HL-60 (cell line): ENCODE measurements around the gene FAM89B.
A peak's percentile ranks its signal among the peaks of the same experiment; 100 is the strongest.

ENCODE experiments used
- DNase-seq, 2 experiments: peaks; one replicate each; pipeline ENCODE4 v3.0.0-alpha.2; 2010 to 2020; ENCODE audit warnings: low read depth in 1 of 2, low spot score in 1 of 2
- H3K27ac ChIP-seq: fragments of 250-450 bp; sonication (Bioruptor Pico); replicated peaks from 2 replicates; pipeline ENCODE4 v1.5.1; 2020; ENCODE audit warnings: mild to moderate bottlenecking, moderate library complexity
- H3K27me3 ChIP-seq: fragments of 250-450 bp; sonication (Bioruptor Pico); 2 replicates; pipeline ENCODE4 v1.5.1; 2021; ENCODE audit warnings: mild to moderate bottlenecking, moderate library complexity; ENCODE audit not compliant: insufficient read depth, poor library complexity, severe bottlenecking
- H3K4me3 ChIP-seq: replicated peaks from 2 replicates; pipeline ENCODE4 v1.5.1; 2011; ENCODE audit warnings: mild to moderate bottlenecking, control low read depth, low read length; ENCODE audit not compliant: insufficient read depth
- GABPA ChIP-seq: IDR thresholded peaks from 2 replicates; pipeline ENCODE4 v1.6.1; 2012; ENCODE audit warnings: low read depth
- POLR2AphosphoS5 ChIP-seq: IDR thresholded peaks from 2 replicates; pipeline ENCODE4 v1.6.1; 2012; ENCODE audit warnings: low read depth
- SPI1 ChIP-seq: IDR thresholded peaks from 2 replicates; pipeline ENCODE4 v1.6.1; 2012; ENCODE audit warnings: low read depth, mild to moderate bottlenecking, borderline replicate concordance
- TF ChIP-seq, protein P1 (sequence below): IDR thresholded peaks from 2 replicates; pipeline ENCODE4 v1.6.1; 2012; ENCODE audit warnings: low read depth; ENCODE audit not compliant: insufficient replicate concordance
- TF ChIP-seq, protein P2 (sequence below): IDR thresholded peaks from one replicate; pipeline ENCODE4 v1.5.1; 2011; ENCODE audit warnings: low read length, control low read depth, inconsistent platforms; ENCODE audit not compliant: insufficient read depth

Gene FAM89B

DNA sequence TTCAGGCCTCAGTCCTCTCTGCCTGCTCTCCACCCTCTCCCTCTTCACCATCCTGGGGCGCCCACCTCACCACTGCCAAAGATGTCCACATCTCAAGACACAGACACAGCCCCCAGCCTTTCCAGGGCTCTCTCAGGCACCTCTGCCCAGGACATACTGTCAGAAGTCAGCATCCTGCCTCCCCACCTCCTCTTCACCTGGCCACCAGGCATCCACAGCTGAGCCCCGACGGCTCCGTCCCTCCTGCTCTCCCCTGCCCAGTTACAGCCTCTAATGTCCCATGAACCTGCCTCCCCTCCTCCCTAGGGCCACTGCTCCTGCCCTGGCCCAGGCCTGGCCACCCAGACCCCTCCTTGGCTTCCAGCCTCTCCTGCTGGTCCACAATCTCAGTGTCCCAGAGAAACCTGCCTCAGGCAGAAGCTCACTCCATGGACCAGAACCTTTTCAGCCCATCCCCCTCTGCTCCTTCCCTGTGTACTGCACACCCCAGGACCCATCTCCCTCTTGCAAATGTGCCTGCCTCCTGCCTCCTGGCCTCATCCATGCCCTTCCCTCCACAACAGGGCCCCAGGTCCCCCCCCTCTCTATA, 17.4 kb upstream of the FAM89B start:
- H3K27ac ChIP-seq, result no peak overlapping the region

DNA sequence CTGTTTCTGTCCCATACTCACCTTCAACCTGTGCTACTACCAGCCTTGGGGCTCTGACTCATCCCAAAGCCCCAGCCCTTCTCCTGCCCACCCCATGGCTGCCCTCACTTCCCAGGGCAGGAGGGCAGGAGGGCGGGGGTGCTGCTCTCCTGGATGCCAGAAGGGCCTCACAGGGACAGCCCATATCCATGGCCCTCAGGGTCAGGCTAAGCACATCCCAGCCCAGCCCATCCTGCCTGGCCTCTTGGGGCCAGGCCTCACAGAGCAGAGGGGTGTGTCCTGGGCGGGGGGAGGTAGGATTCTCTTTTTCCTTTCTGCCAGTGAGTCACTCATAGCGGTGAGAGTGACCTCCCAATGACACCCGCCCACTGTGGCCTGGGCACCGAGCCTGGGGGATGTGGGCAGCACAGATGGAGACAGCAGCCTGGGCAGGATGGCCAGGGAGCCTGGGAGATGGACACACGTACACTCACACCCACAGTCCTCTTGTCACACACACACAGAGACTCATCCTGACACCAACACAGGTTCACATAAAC, 16.6 kb upstream of the FAM89B start:
- no peak overlapping the region for H3K27ac ChIP-seq
- H3K27me3 ChIP-seq, result no peaks in the 10 kb centered on the region
- no peak overlapping the region for H3K4me3 ChIP-seq
- TF ChIP-seq, protein P1, sequence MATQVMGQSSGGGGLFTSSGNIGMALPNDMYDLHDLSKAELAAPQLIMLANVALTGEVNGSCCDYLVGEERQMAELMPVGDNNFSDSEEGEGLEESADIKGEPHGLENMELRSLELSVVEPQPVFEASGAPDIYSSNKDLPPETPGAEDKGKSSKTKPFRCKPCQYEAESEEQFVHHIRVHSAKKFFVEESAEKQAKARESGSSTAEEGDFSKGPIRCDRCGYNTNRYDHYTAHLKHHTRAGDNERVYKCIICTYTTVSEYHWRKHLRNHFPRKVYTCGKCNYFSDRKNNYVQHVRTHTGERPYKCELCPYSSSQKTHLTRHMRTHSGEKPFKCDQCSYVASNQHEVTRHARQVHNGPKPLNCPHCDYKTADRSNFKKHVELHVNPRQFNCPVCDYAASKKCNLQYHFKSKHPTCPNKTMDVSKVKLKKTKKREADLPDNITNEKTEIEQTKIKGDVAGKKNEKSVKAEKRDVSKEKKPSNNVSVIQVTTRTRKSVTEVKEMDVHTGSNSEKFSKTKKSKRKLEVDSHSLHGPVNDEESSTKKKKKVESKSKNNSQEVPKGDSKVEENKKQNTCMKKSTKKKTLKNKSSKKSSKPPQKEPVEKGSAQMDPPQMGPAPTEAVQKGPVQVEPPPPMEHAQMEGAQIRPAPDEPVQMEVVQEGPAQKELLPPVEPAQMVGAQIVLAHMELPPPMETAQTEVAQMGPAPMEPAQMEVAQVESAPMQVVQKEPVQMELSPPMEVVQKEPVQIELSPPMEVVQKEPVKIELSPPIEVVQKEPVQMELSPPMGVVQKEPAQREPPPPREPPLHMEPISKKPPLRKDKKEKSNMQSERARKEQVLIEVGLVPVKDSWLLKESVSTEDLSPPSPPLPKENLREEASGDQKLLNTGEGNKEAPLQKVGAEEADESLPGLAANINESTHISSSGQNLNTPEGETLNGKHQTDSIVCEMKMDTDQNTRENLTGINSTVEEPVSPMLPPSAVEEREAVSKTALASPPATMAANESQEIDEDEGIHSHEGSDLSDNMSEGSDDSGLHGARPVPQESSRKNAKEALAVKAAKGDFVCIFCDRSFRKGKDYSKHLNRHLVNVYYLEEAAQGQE, result no peak
- TF ChIP-seq POLR2AphosphoS5 (no peak), SPI1 (no peak), GABPA (no peak)
- TF ChIP-seq, protein P2, sequence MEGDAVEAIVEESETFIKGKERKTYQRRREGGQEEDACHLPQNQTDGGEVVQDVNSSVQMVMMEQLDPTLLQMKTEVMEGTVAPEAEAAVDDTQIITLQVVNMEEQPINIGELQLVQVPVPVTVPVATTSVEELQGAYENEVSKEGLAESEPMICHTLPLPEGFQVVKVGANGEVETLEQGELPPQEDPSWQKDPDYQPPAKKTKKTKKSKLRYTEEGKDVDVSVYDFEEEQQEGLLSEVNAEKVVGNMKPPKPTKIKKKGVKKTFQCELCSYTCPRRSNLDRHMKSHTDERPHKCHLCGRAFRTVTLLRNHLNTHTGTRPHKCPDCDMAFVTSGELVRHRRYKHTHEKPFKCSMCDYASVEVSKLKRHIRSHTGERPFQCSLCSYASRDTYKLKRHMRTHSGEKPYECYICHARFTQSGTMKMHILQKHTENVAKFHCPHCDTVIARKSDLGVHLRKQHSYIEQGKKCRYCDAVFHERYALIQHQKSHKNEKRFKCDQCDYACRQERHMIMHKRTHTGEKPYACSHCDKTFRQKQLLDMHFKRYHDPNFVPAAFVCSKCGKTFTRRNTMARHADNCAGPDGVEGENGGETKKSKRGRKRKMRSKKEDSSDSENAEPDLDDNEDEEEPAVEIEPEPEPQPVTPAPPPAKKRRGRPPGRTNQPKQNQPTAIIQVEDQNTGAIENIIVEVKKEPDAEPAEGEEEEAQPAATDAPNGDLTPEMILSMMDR, result no peak
- peak in 1 of 2 experiments; percentile 63 for DNase-seq

More for the DNA sequence above, 17.4 kb upstream of the FAM89B start:
- TF ChIP-seq GABPA, result no peak
- TF ChIP-seq, protein P2, result no peak
- no peak for TF ChIP-seq POLR2AphosphoS5
- TF ChIP-seq, protein P1, result no peak
- TF ChIP-seq SPI1, result no peak
- Histone ChIP-seq H3K4me3 (no peak overlapping the region), H3K27me3 (no peaks in the 10 kb centered on the region)
- DNase-seq, result no peak

DNA sequence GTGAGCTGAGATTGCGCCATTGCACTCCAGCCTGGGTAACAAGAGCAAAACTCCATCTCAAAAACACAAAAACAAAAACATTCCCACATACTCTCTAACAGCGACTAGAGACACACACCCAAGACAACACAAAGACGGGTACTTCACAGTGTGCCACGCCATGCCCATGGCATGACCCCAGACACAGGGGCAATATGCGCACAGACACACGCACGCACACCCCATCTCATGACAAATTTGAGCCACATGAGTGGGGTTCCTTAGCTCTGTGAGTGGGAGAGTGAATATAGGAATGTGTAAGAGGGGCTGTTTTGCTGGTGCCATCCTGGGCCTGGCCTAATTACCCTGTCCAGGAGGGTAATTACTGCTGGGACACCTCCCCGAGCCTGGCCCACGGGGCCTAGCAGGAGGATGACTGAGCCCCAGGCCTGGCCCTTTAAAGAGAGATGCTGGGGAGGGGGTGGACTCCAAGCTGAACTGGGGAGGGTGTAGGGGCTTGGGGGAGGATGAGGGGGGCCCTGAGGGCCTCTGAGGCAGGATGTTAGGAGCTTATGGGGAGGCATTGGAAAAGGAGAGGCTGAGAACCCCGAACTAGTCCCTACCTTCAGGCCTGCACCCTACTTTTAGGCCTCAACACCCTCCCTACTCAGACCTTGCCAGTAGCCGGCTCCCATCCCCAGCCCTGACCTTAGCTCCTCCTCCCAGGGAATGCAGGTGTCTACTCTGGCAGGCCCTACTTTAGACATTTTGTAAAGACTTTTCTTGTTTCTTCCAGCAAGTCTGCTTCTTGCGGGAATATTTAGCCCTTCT, 15.7 kb upstream of the FAM89B start:
- no peaks in the 10 kb centered on the region for H3K27me3 ChIP-seq
- H3K4me3 ChIP-seq, result no peak overlapping the region
- TF ChIP-seq GABPA, result no peak
- TF ChIP-seq POLR2AphosphoS5, result no peak
- TF ChIP-seq, protein P2, result no peak
- TF ChIP-seq, protein P1, result no peak
- TF ChIP-seq SPI1, result no peak
- no peak overlapping the region for H3K27ac ChIP-seq
- no peak for DNase-seq
